HepG2 (cell line): ENCODE results near the gene INPP5K. TPM values are rescaled to one million over a fixed set of nuclear protein-coding genes. Genes with fewer than 3 reads are reported as not detected.

Experiments
- ATAC-seq: fragments of 200-7000 bp; cut with Tn5 transposase; 3 replicates; pipeline ENCODE4 v1.9.1; 2020; ENCODE audit warnings: mild to moderate bottlenecking, moderate library complexity
- BruUV-seq: library from RNA; stranded (reverse); fragments of 400-500 nt; replicated peaks from 2 replicates; lab custom pipeline; 2021; lab: Mats Ljungman, UMichigan
- CTCF ChIA-PET: fragments of 300-600 bp; formaldehyde crosslinking; extraction: SDS; loops from one replicate; lab custom pipeline; 2021; ENCODE audit warnings: low total read pairs, inconsistent platforms, low intra/inter-chr PET ratio; lab: Yijun Ruan, JAX
- POLR2A ChIA-PET: fragments of 350-600 bp; sonication (Branson Sonifier 250); formaldehyde crosslinking; loops from one replicate; lab custom pipeline; 2020; ENCODE audit warnings: antibody characterized with exemption, inconsistent platforms; lab: Yijun Ruan, JAX
- DNase-seq: peaks from one replicate; pipeline ENCODE4 v3.0.0-alpha.2; 2015; ENCODE audit warnings: low spot score
- FAIRE-seq: peaks from 3 replicates; lab custom pipeline; 2011; peaks lifted over from hg19 to GRCh38; lab: Jason Lieb, UNC
- H2AFZ ChIP-seq: one replicate; pipeline ENCODE4 v1.6.1; 2011; ENCODE audit warnings: low read length, inconsistent platforms
- H3K27ac ChIP-seq: fragments of 300-600 bp; 3 replicates; pipeline ENCODE4 v1.8.0; 2011; ENCODE audit warnings: mixed run types, mild to moderate bottlenecking, mixed read lengths, low read length, inconsistent platforms; ENCODE audit not compliant: insufficient read depth; ENCODE audit errors: extremely low read length
- H3K27me3 ChIP-seq, 2 experiments: fragments of 200-600 bp in 1 of 2; 2 replicates in 1 of 2; 3 replicates in 1 of 2; pipeline versions ENCODE4 v1.6.0 to v1.8.0; 2011; ENCODE audit warnings: low read length in 2 of 2, mild to moderate bottlenecking in 2 of 2, moderate library complexity in 2 of 2, inconsistent platforms in 1 of 2; ENCODE audit not compliant: insufficient read depth in 2 of 2, control insufficient read depth in 1 of 2
- H3K36me3 ChIP-seq, 2 experiments: fragments of 200-600 bp in 1 of 2; replicated peaks in 1 of 2; 2 replicates in 1 of 2; 3 replicates in 1 of 2; pipeline versions ENCODE4 v1.5.1 to v1.8.0; 2011; ENCODE audit warnings: low read length in 2 of 2, inconsistent platforms in 1 of 2; ENCODE audit not compliant: insufficient read depth in 2 of 2, control insufficient read depth in 1 of 2
- H3K4me1 ChIP-seq: 2 replicates; pipeline ENCODE4 v1.5.1; 2012; ENCODE audit warnings: low read length, inconsistent platforms; ENCODE audit not compliant: insufficient read depth
- H3K4me2 ChIP-seq: 2 replicates; pipeline ENCODE4 v1.6.0; 2011; ENCODE audit warnings: low read depth, low read length, inconsistent platforms
- H3K4me3 ChIP-seq, 3 experiments: fragments of 200-600 bp in 1 of 3; sonication (generic), shearing (Covaris generic) in 1 of 3; replicated peaks in 1 of 3; 2 replicates each; pipeline ENCODE4 v1.5.1; 2011 to 2016; ENCODE audit warnings: low read length in 3 of 3, inconsistent platforms in 2 of 3, low read depth in 2 of 3, mild to moderate bottlenecking in 2 of 3, control low read depth in 1 of 3, mixed read lengths in 1 of 3; ENCODE audit not compliant: insufficient read depth in 1 of 3
- H3K79me2 ChIP-seq: one replicate; pipeline ENCODE4 v1.6.1; 2011; ENCODE audit warnings: low read length, inconsistent platforms; ENCODE audit not compliant: insufficient read depth
- H3K9ac ChIP-seq: 2 replicates; pipeline ENCODE4 v1.6.0; 2011; ENCODE audit warnings: mild to moderate bottlenecking, low read depth, low read length, inconsistent platforms; ENCODE audit not compliant: insufficient read depth
- H3K9me3 ChIP-seq: 2 replicates; pipeline ENCODE4 v1.5.1; 2012; ENCODE audit warnings: mild to moderate bottlenecking, low read length
- H4K20me1 ChIP-seq: 2 replicates; pipeline ENCODE4 v1.6.0; 2011; ENCODE audit warnings: inconsistent platforms, mild to moderate bottlenecking, low read length, moderate library complexity; ENCODE audit not compliant: insufficient read depth
- ATF3 ChIP-seq: sonication (generic); formaldehyde crosslinking; IDR thresholded peaks from 2 replicates; pipeline ENCODE4 v1.4.0; 2020; ENCODE audit warnings: missing genetic modification reagents
- ATF7 ChIP-seq, 2 experiments: fragments of 450-650 bp in 1 of 2; sonication (generic) in 1 of 2; formaldehyde crosslinking in 1 of 2; IDR thresholded peaks; 2 replicates each; pipeline versions ENCODE4 v1.4.0 to v1.6.1; 2016 to 2020; ENCODE audit warnings: antibody characterized with exemption in 1 of 2, mild to moderate bottlenecking in 1 of 2, missing genetic modification reagents in 1 of 2
- EP300 ChIP-seq, 3 experiments: sonication (generic) in 1 of 3; formaldehyde crosslinking in 1 of 3; IDR thresholded peaks; 2 replicates each; pipeline versions ENCODE4 v1.5.1 to v1.6.1; 2011 to 2020; ENCODE audit warnings: low read depth in 2 of 3, low read length in 2 of 3, borderline replicate concordance in 1 of 3, improper control_type of control experiment in 1 of 3, mild to moderate bottlenecking in 1 of 3, missing genetic modification reagents in 1 of 3, moderate library complexity in 1 of 3
- JARID2 ChIP-seq: sonication (generic); formaldehyde crosslinking; IDR thresholded peaks from 2 replicates; pipeline ENCODE4 v1.8.1; 2023; ENCODE audit warnings: missing genetic modification reagents, inconsistent platforms; ENCODE audit not compliant: insufficient replicate concordance
- KLF15 ChIP-seq: sonication (generic); formaldehyde crosslinking; IDR thresholded peaks from 2 replicates; pipeline ENCODE4 v1.8.1; 2023; ENCODE audit warnings: borderline replicate concordance, mild to moderate bottlenecking, inconsistent platforms, missing genetic modification reagents, mixed read lengths
- MAF1 ChIP-seq: sonication (generic); formaldehyde crosslinking; IDR thresholded peaks from 2 replicates; pipeline ENCODE4 v1.5.0; 2020; ENCODE audit warnings: missing genetic modification reagents, borderline replicate concordance
- MIER3 ChIP-seq: IDR thresholded peaks from 2 replicates; pipeline ENCODE4 v1.6.1; 2016; ENCODE audit warnings: missing compliant biosample characterization, borderline replicate concordance
- MIXL1 ChIP-seq: IDR thresholded peaks from 2 replicates; pipeline ENCODE4 v1.6.1; 2016
- PAX8 ChIP-seq: sonication (generic); formaldehyde crosslinking; IDR thresholded peaks from 2 replicates; pipeline ENCODE4 v1.8.0; 2022; ENCODE audit warnings: mild to moderate bottlenecking, missing genetic modification reagents, borderline replicate concordance
- PLRG1 ChIP-seq: fragments of 450-650 bp; conservative IDR thresholded peaks from 2 replicates; pipeline ENCODE4 v1.6.1; 2016
- PRDM4 ChIP-seq: sonication (generic); formaldehyde crosslinking; IDR thresholded peaks from 2 replicates; pipeline ENCODE4 v1.9.0; 2021; ENCODE audit warnings: missing genetic modification reagents, borderline replicate concordance
- RARA ChIP-seq: IDR thresholded peaks from 2 replicates; pipeline ENCODE4 v1.6.1; 2016; ENCODE audit warnings: missing genetic modification reagents, missing compliant biosample characterization
- REL ChIP-seq: sonication (generic); formaldehyde crosslinking; conservative IDR thresholded peaks from 2 replicates; pipeline ENCODE4 v1.8.0; 2022; ENCODE audit warnings: mild to moderate bottlenecking, missing genetic modification reagents, moderate library complexity
- RFX3 ChIP-seq: IDR thresholded peaks from 2 replicates; pipeline ENCODE4 v1.6.1; 2016; ENCODE audit warnings: missing biosample characterization, missing genetic modification reagents
- SRF ChIP-seq: IDR thresholded peaks from 2 replicates; pipeline ENCODE4 v1.6.1; 2011; ENCODE audit warnings: mild to moderate bottlenecking, low read depth, low read length, moderate library complexity
- TOPORS ChIP-seq: sonication (generic); formaldehyde crosslinking; IDR thresholded peaks from 2 replicates; pipeline ENCODE4 v1.8.0; 2023; ENCODE audit warnings: mild to moderate bottlenecking, missing genetic modification reagents
- TP53 ChIP-seq: sonication (generic); formaldehyde crosslinking; conservative IDR thresholded peaks from 2 replicates; pipeline ENCODE4 v1.4.0; 2020; ENCODE audit warnings: missing genetic modification reagents
- ZFX ChIP-seq: sonication (generic); formaldehyde crosslinking; IDR thresholded peaks from 2 replicates; pipeline ENCODE4 v1.4.0; 2020; ENCODE audit warnings: mild to moderate bottlenecking, low read depth, missing genetic modification reagents, moderate library complexity
- ZNF30 ChIP-seq: sonication (generic); formaldehyde crosslinking; IDR thresholded peaks from 2 replicates; pipeline ENCODE4 v1.5.0; 2020; ENCODE audit warnings: mild to moderate bottlenecking, missing genetic modification reagents
- ZNF33B ChIP-seq: sonication (generic); formaldehyde crosslinking; IDR thresholded peaks from 2 replicates; pipeline ENCODE4 v1.5.1; 2020; ENCODE audit warnings: mild to moderate bottlenecking, missing genetic modification reagents
- ZSCAN29 ChIP-seq: sonication (generic); formaldehyde crosslinking; conservative IDR thresholded peaks from 2 replicates; pipeline ENCODE4 v1.4.0; 2020; ENCODE audit warnings: mild to moderate bottlenecking, missing genetic modification reagents
- ZSCAN9 ChIP-seq: IDR thresholded peaks from 2 replicates; pipeline ENCODE4 v1.6.1; 2016; ENCODE audit warnings: borderline replicate concordance
- WGBS: methylation state at CpG from one replicate; pipeline ENCODE4 v1.1.6; 2017; ENCODE audit warnings: low lambda C conversion rate; 5-methylcytosine and 5-hydroxymethylcytosine counted together
- in situ Hi-C: cut with HindIII; loops from 2 replicates; pipeline ENCODE4 v1.10.0; 2017; ENCODE audit warnings: low pct_unique_long_range_greater_than_20kb; ENCODE audit not compliant: extremely low pct_ligation_motif_present
- intact Hi-C: fragments of 100-400 bp; cut with micrococcal nuclease; formaldehyde crosslinking; loops from one replicate; pipeline ENCODE4 v1.10.0; 2022; ENCODE audit not compliant: unreplicated experiment
- polyA plus RNA-seq, 8 experiments: library from polyadenylated mRNA; depleted of rRNA in 3 of 8; stranded (reverse) in 7 of 8; unstranded in 1 of 8; fragments of >200 nt; fragmentation: Illumina TruSeq in 4 of 8; extraction: Trizol in 4 of 8; gene quantifications; 2 replicates each; pipeline versions ENCODE4 v1.2.1 to v1.2.3, GENCODE V29; 2011 to 2016; ENCODE audit warnings: low read depth in 4 of 8, missing spikeins in 1 of 8, mixed read lengths in 1 of 8; ENCODE audit not compliant: insufficient read depth in 1 of 8
- total RNA-seq, 5 experiments: library from RNA; depleted of rRNA; stranded (reverse); fragments of >200 nt; fragmentation: Illumina TruSeq; extraction: Trizol; gene quantifications; 2 replicates each; pipeline ENCODE4 v1.2.3, GENCODE V29; 2016; ENCODE audit warnings: low read depth in 1 of 5
- TF ChIP-seq, protein P1 (sequence below): sonication (generic); formaldehyde crosslinking; IDR thresholded peaks from 2 replicates; pipeline ENCODE4 v1.4.0; 2020; ENCODE audit warnings: missing genetic modification reagents, borderline replicate concordance

Gene INPP5K
- total and polyA plus RNA-seq, 2 of the 13 experiments (the other 11 are each of a cell fraction or from before 2014, with no cell fraction given): 4.8 to 9.6 TPM

DNA sequence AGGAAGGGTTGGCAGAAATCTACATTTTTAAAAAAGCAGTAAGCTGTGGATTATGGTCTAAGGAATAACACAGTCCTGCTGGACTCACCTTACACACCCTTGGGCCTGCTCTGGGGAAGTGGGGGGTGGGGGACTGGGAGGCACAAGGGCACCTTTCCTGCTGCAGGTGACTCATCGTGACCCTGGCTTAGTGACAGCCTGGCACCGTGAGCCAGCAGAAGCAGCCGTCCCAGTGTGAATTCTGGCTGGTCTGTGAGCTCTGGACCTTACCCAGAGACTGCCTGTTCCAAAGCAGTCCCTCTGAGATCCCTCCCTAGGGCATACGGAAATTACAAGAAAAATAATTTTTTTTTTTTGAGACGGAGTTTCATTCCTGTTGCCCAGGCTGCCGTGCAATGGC, 56.2 kb downstream of the INPP5K start:
- Histone ChIP-seq H3K27me3 (no peaks in the 10 kb centered on the region; a peak in 1 of 5 replicates), H2AFZ (no peak overlapping the region), H3K4me2 (0 out of 2 replicates have a peak overlapping the region, but pooled peaks have one; percentile 4), H3K4me3 (no peak overlapping the region), H3K79me2 (peaks cover 7% of the 10 kb centered on the region), H3K9me3 (no peaks in the 10 kb centered on the region), H3K9ac (no peak overlapping the region), H3K27ac (no peak overlapping the region), H3K36me3 (peaks cover 0 to 3% of the 10 kb centered on the region in 2 experiments; a peak in 1 of 5 replicates), H4K20me1 (no peaks in the 10 kb centered on the region), H3K4me1 (peaks cover 20% of the 10 kb centered on the region)
- ATAC-seq: peak; percentile 6; the same call in 2 of the 3 replicates
- FAIRE-seq: peak; percentile 8
- peak; percentile 45 for DNase-seq
- no TSS peak for BruUV-seq
- 13% methylated on average over 6 of the region's 6 CpGs for WGBS
- ChIA-PET POLR2A (interaction anchor here (1.0 to 2.7 kb wide), 2 partner anchors 56 to 310 kb away, joined by 3 to 10 read pairs; partner anchors contain the start of gene INPP5K), CTCF (no interaction called here)
- in situ Hi-C loops: no loop called here
- intact Hi-C loops: no loop called here
- TF ChIP-seq ZSCAN9 (CRISPR knock-in tag): no peak
- TF ChIP-seq PAX8 (CRISPR knock-in tag): no peak
- TF ChIP-seq REL (CRISPR knock-in tag): no peak
- TF ChIP-seq ZNF33B (CRISPR knock-in tag): no peak
- no peak for TF ChIP-seq TP53 (CRISPR knock-in tag)
- TF ChIP-seq RFX3: no peak
- TF ChIP-seq ZSCAN29 (CRISPR knock-in tag): no peak
- no peak for TF ChIP-seq MAF1 (CRISPR knock-in tag)
- TF ChIP-seq MIXL1 (CRISPR knock-in tag): no peak
- no peak for TF ChIP-seq ZNF30 (CRISPR knock-in tag)
- TF ChIP-seq PLRG1: no peak
- no peak for TF ChIP-seq KLF15 (CRISPR knock-in tag)
- TF ChIP-seq, protein P1, sequence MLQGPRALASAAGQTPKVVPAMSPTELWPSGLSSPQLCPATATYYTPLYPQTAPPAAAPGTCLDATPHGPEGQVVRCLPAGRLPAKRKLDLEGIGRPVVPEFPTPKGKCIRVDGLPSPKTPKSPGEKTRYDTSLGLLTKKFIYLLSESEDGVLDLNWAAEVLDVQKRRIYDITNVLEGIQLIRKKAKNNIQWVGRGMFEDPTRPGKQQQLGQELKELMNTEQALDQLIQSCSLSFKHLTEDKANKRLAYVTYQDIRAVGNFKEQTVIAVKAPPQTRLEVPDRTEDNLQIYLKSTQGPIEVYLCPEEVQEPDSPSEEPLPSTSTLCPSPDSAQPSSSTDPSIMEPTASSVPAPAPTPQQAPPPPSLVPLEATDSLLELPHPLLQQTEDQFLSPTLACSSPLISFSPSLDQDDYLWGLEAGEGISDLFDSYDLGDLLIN (CRISPR knock-in tag): no peak
- TF ChIP-seq ZFX (CRISPR knock-in tag): no peak
- TF ChIP-seq MIER3 (CRISPR knock-in tag): no peak
- no peak for TF ChIP-seq SRF
- TF ChIP-seq EP300 (IDR thresholded peaks at IDR 0.05; ENCODE audit: low read depth in 2 of 2, low read length in 2 of 2): no peak
- TF ChIP-seq EP300 (CRISPR knock-in tag; IDR thresholded peaks at IDR 0.05; ENCODE audit: borderline replicate concordance): no peak
- peak; percentile 55 for TF ChIP-seq ATF3 (CRISPR knock-in tag)
- no peak for TF ChIP-seq JARID2 (CRISPR knock-in tag)
- TF ChIP-seq RARA (CRISPR knock-in tag): peak; percentile 23; the same call in 1 of the 2 replicates
- TF ChIP-seq PRDM4: no peak
- no peak for TF ChIP-seq TOPORS
- no peak for TF ChIP-seq ATF7 (IDR thresholded peaks at IDR 0.05)
- TF ChIP-seq ATF7 (CRISPR knock-in tag; IDR thresholded peaks at IDR 0.05): no peak
